HK-2 (cell line): ENCODE results near the gene SREBF2.

ENCODE experiments used
- DNase-seq: peaks from one replicate; pipeline ENCODE4 v3.0.0-alpha.2; 2018; ENCODE audit not compliant: unreplicated experiment

The SREBF2 gene

DNA sequence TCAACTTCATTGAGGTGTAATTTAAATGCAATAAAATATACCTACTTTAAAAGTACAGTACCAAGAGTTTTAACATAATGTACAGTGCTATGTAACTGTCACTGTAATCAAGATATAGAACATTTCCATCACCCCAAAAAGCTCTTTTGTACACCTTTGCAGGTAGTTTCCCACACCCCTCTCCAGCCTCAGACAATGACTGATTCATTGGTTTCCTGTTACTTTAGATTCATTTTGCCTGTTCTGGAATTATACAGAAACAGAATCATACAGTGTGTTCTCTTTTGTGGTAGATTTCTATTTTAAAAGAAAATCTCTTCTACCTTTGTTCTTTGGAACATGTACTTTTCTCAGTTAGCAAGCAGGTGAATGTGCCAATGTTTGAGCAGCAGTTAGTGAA, 43.8 kb downstream of the SREBF2 start:
- DNase-seq, result no peak

DNA sequence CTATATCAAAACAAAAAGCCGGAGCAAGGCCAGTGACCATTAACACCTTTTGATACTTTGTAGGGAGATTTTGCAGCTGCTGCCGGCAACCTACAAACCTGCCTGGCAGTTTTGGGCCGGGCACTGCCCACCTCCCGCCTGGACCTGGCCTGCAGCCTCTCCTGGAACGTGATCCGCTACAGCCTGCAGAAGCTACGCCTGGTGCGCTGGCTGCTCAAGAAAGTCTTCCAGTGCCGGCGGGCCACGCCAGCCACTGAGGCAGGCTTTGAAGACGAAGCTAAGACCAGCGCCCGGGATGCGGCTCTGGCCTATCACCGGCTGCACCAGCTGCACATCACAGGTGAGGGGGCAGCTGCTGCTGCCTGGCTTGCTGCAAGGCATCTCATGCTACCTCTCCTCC, 47.7 kb downstream of the SREBF2 start:
- no peak for DNase-seq

GRCh38 chr22:41883400-41883799, 50.5 kb downstream of the SREBF2 start:
- DNase-seq, result no peak

- no peak for DNase-seq
Measured at GRCh38 chr22:41885116-41885515, 52.2 kb downstream of the SREBF2 start.

DNA sequence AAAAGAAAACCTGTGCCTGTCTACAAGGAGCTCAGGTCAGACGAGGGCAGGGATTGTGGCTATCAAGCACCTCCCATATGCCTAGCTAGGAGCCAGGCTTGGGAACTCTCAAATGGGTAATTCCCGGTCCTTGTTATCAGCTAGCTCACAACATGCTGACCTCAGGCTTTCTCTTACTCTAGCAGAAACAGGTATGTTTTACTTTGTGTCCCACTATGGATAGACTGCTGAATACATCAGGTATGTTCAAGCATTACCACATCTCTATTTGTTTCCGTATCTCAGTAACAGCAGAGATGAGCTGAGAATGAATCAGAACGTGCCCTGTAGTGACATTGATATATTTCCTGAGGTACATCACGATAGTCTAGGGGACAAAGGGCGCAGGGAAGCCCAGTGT, 52.6 kb downstream of the SREBF2 start:
- DNase-seq, result no peak

GRCh38 chr22:41888627-41889200, 55.8 kb downstream of the SREBF2 start:
- DNase-seq, result no peak

DNA sequence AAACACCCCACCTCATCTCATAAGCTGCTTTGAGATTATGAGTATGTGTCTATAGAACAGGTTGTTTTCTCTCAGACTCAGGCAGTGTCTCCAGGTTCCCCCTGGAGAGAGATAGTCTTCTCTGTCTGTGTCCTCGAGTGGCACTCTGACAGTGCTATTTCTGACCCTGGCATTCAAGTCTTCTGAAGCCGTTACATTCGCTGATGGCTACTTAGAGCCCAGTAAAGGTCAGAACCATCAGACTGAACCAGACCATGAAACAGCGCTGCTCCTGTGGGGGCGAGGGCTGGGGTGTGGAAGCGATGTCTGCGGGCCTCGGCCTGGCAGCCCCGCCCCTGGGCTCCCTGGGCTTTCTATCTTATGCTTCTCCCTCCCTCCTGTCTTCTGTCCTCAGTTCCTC, 58.5 kb downstream of the SREBF2 start:
- no peak for DNase-seq

DNA sequence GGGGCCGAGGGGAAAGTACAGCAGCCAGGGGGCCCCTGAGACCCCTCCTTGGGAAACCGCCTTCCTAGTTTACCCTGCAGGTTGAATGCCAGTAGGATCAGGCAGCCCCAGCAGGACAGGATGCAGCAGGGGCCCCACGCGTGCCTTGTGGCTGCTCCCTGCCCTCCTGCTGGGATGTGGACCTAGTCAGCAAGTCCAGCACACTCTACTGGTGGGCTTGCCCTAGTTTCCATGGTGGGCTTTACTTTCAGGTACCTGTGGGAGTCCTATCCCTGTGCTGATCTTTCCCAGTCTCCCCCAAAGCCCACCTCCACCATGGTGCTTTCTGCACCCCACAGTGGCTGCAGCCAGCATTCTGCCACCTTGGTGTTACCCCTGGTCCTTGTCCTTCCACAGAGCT, 59.8 kb downstream of the SREBF2 start:
- DNase-seq, result no peak

GRCh38 chr22:41893591-41894375, 60.9 kb downstream of the SREBF2 start:
- no peak for DNase-seq

GRCh38 chr22:41898645-41899044, 65.7 kb downstream of the SREBF2 start:
- no peak for DNase-seq

GRCh38 chr22:41899110-41899509, 66.2 kb downstream of the SREBF2 start:
- no peak for DNase-seq

- no peak for DNase-seq
Measured at GRCh38 chr22:41899992-41900651, 67.2 kb downstream of the SREBF2 start.

DNA sequence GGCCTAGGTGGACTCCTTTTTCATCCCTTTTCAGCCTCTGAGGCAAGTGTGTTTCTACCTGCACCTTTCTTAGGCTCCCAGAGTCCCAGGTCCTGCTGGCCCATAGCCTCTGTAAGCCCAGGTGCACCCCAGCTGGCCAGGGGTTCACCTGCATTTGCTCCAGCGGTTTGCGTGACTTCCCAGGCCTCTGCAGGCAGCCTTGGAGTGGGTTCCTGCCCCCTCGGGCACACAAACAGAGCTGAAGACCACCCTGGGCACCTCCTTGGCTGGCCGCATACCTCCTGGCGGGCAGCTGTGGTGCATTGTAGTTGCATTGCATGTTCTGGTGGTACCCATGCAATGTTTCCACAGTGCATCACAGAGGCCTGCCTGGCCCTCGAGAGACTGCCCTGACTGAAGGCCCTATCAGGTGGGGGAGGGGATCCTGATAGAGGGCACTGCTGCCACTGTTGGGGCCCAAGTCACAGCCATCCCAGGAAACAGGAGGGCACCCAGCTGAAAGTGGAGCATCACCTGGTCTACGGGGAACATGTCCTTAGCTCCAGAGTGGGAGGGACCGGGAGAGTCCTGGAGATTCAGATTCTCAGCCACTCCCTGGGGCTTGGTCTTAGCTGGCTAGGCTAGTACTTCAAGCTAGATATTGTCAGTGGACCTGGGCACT, 67.9 kb downstream of the SREBF2 start:
- no peak for DNase-seq

DNA sequence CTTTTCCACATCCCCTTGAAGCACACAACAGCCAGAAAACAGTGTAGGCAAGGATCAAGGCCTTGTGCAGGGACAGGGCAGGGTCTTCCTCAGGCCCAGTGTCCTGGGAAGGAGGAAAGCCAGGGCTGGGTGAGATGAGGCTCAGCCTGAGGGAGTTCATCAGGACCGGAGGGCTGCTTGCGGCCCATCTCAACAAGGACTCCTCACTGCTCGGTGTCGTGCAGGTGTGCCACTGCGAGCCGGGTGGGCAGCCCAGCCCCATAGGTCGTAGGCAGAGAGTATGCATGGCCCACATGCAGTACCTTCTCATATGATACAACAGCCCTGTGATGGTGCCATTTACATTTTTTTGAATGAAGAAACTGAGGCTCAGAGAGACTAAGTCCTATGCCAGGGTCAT, 69.1 kb downstream of the SREBF2 start:
- DNase-seq, result no peak

- no peak for DNase-seq
Measured at GRCh38 chr22:41902932-41903421, 70.1 kb downstream of the SREBF2 start.

GRCh38 chr22:41904450-41905410, 71.8 kb downstream of the SREBF2 start:
- no peak for DNase-seq

DNA sequence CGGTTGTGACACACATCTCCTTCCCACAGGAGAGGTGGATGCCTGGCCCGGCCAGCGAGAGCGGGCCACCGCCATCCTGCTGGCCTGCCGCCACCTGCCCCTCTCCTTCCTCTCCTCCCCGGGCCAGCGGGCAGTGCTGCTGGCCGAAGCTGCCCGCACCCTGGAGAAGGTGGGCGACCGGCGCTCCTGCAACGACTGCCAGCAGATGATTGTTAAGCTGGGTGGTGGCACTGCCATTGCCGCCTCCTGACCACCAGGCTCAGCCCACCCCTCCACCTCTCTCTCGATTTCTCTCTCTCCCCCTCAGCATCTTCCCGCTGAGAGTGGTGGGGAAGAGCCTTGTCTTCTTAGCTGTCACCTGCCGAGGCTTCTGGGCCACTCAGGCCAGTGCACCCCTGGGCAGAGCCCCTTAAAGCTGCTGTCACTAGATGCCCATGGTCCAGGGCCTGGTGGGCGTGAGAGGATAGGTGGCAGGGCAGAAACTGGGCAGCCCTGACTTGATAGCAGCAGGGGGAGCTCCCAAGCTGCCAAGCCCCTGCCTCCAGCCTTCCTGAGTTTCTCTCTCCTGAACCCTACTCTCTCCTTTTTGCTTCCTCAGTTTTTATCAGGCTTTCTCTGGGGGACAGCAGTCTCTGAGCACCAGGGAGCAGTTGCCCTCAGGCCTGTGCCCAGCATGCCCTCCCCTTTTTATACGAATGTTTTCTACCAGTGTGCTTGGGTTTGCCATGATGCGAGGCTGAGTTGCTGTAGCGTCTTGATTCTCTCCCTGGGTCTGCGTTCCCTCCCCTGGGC, 72.7 kb downstream of the SREBF2 start:
- DNase-seq, result no peak

GRCh38 chr22:41906822-41907221, 73.9 kb downstream of the SREBF2 start:
- DNase-seq, result no peak

DNA sequence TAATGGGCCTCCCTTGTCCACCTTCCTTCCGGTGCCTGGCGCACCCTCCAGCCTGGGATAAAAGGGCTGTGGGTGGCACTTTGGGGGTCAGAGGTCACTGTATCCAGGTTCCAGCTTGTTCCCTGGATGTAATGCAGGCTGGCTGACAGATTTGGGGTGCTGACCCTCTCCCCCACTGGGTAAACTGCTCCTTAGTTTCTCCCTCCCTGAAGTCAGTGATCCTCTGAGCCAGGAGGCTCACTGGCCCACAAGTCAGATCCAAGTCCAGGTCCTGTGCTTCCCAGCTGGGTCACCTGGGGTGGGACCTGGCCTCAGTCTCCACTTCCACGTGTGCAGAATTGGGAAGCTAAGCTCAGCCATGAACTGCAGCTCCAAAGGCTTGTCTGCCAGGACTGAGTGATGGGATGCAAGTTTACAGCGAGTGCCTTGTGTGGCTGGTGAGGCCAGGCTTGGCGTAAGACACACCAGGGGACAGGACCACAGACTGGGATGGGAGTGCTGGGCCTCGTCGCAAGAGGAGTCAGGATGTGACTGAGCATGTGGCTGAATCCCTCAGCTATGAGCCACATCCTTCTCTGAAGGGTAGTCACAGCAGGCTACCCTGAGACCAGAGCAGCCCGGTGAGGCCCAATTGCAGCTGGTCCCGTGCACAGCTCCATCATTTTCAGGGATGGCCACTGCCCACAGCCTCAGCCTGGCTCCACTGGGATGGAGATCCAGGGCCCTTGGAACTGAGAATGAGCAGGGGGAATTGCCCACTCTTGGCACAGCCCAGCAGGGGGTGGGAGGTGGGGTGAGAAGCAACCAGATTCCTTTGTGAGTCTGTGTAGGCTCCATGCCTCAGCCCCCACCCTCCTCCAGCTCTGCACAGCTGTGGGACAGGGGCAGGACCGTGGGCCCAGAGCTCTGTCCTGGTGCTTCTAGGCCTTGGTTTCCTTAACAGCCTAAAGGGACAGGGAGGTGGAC, 74.8 kb downstream of the SREBF2 start:
- DNase-seq, result no peak
